ENCODE results near the gene ST6GALNAC3. TPM values are rescaled to one million over a fixed set of nuclear protein-coding genes. Genes with fewer than 3 reads are reported as not detected.
A peak's percentile ranks its signal among the peaks of the same experiment; 100 is the strongest.

Gene ST6GALNAC3
- total RNA-seq, 1 donor from 2014 or later: 22.0 TPM

DNA sequence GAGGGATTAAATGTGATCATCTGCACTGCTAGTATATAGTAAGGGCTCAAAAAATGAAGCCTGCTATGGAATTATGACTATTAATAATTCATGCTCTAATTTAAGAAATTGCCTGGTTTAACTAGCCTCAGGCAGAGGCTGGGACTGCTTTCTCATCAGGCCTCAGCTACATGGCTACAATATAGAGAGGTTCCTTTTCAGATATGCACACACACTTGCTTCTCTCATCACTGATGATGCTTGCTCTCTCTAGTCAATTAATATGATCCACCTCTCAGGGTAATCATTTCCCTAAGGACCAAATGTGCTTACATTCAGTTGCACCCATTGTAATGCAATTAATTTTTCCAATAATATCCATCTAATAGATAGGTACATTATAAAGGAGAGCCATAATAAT, 467.8 kb downstream of the ST6GALNAC3 start:
- Mint-ChIP-seq H3K27ac (ENCODE audit: unreplicated experiment) (no peak overlapping the region), H3K4me1 (peaks cover 23% of the 10 kb centered on the region), H3K27me3 (ENCODE audit: low read depth) (no peaks in the 10 kb centered on the region), H3K9me3 (peaks cover 4% of the 10 kb centered on the region), H3K36me3 (ENCODE audit: low read depth) (peaks cover 5% of the 10 kb centered on the region), H3K4me3 (no peak overlapping the region)
- no peak for DNase-seq (ENCODE audit: low read depth, low spot score)
- TF ChIP-seq, protein P1, sequence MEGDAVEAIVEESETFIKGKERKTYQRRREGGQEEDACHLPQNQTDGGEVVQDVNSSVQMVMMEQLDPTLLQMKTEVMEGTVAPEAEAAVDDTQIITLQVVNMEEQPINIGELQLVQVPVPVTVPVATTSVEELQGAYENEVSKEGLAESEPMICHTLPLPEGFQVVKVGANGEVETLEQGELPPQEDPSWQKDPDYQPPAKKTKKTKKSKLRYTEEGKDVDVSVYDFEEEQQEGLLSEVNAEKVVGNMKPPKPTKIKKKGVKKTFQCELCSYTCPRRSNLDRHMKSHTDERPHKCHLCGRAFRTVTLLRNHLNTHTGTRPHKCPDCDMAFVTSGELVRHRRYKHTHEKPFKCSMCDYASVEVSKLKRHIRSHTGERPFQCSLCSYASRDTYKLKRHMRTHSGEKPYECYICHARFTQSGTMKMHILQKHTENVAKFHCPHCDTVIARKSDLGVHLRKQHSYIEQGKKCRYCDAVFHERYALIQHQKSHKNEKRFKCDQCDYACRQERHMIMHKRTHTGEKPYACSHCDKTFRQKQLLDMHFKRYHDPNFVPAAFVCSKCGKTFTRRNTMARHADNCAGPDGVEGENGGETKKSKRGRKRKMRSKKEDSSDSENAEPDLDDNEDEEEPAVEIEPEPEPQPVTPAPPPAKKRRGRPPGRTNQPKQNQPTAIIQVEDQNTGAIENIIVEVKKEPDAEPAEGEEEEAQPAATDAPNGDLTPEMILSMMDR (conservative IDR thresholded peaks at IDR 0.05): no peak

DNA sequence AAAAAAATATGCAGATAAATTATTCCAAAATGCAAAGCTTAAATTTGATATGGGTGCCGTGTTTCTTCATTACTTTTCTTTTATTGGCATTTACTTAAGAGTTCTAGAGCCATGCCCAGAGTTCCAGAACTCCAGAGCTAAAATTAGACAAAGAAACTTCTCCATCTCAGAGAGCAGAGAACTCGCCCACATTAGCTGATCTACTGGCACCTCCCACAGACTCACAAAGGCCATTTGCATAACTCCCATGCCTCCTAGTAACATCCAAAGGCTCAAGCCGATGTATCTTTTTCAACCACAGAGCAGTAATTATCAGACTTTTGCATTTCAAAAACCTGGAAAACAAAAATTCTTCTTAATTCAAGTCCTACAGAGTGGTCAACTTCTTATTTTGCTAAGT, 468.9 kb downstream of the ST6GALNAC3 start:
- TF ChIP-seq, protein P1 (conservative IDR thresholded peaks at IDR 0.05): no peak
- H3K36me3 Mint-ChIP-seq (ENCODE audit: low read depth): peaks cover 5% of the 10 kb centered on the region
- H3K27ac Mint-ChIP-seq (ENCODE audit: unreplicated experiment): no peak overlapping the region
- H3K9me3 Mint-ChIP-seq: peaks cover 4% of the 10 kb centered on the region
- H3K27me3 Mint-ChIP-seq (ENCODE audit: low read depth): no peaks in the 10 kb centered on the region
- DNase-seq (ENCODE audit: low read depth, low spot score): no peak
- no peak overlapping the region for H3K4me3 Mint-ChIP-seq
- H3K4me1 Mint-ChIP-seq: peaks cover 29% of the 10 kb centered on the region

DNA sequence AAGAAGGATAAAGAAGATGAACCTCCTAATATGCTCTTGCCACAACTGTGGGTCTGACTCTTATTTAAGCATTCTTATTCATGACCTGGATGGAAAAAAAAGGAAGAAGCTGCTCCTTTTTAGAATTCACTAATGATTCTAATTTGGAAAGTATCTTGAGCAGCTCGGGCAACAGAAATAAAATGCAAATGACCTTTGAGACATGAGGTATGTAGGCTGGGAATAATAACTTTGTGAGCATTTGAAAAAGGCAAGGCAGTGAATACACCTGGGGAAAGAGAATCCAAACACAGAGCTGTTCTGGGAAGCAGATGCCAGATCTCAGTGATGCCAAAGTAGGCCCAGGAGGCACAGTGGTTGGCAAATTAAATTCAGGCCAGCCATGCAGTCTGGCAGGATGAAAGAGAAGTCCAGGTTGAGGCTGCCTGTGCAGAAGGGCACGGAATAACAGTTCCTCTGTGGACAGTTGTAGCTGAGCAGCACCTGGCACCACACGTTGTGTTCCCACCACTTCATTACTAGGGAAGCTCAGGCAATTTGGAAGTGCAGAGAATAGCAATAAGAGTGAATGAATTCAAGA, 471.9 kb downstream of the ST6GALNAC3 start:
- TF ChIP-seq, protein P1 (conservative IDR thresholded peaks at IDR 0.05): no peak
- peaks cover 21% of the 10 kb centered on the region for H3K4me1 Mint-ChIP-seq
- H3K27ac Mint-ChIP-seq (ENCODE audit: unreplicated experiment): peak overlapping the region; percentile 46
- no peaks in the 10 kb centered on the region for H3K27me3 Mint-ChIP-seq (ENCODE audit: low read depth)
- H3K9me3 Mint-ChIP-seq: no peaks in the 10 kb centered on the region
- no peak for DNase-seq (ENCODE audit: low read depth, low spot score)
- H3K4me3 Mint-ChIP-seq: no peak overlapping the region
- H3K36me3 Mint-ChIP-seq (ENCODE audit: low read depth): no peaks in the 10 kb centered on the region

DNA sequence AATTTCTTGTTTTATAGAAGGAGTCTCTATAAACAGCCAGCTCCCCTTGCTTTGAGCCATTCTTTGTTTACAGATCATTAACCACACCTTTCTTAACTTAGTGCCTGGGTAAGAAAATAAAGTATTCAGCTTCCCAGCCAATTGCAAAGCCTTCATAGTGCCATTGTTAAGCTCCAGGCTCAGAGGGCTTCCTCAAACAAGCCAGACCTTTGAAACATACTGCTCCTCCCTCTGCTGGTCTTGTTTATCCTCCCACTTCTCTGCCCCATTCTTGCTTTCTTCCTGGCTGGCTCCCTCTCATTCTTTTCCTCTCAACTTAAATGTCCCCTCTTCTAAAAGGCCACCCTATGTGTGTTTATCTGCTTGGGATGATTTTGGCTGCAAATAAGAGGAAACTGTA, 473.4 kb downstream of the ST6GALNAC3 start:
- no peaks in the 10 kb centered on the region for H3K9me3 Mint-ChIP-seq
- H3K36me3 Mint-ChIP-seq (ENCODE audit: low read depth): no peaks in the 10 kb centered on the region
- H3K4me3 Mint-ChIP-seq: no peak overlapping the region
- peak overlapping the region; percentile 69 for H3K27ac Mint-ChIP-seq (ENCODE audit: unreplicated experiment)
- no peak for DNase-seq (ENCODE audit: low read depth, low spot score)
- TF ChIP-seq, protein P1 (conservative IDR thresholded peaks at IDR 0.05): no peak
- peaks cover 18% of the 10 kb centered on the region for H3K4me1 Mint-ChIP-seq
- no peaks in the 10 kb centered on the region for H3K27me3 Mint-ChIP-seq (ENCODE audit: low read depth)

DNA sequence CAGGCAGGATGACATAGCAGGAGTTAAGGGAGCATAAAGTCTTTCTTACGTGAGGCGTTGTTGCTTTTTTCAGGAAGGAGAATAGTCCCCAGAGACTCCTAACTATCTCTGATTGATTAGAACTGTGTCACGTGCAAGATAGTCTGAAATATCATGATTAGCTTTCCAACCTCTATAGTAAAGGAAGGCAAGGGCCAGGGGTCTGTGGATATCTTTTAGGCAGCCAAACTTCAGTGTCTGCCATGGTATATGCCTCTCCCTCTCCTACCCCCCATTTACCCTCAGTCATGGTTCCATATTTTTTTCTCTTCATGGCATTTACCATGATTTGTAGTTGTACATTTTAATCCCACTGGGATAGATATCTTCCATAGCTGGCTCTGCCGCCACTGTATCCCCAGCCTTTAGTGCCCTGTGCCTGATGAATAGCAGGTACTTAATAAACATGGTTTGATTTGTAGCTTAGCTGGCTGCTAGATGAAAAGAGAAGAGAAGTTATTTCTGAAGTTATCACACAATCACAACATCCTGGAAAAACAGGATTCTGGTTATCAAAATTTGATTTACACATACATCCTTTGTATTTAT, 474.1 kb downstream of the ST6GALNAC3 start:
- Mint-ChIP-seq H3K27me3 (ENCODE audit: low read depth) (no peaks in the 10 kb centered on the region), H3K36me3 (ENCODE audit: low read depth) (no peaks in the 10 kb centered on the region), H3K4me3 (no peak overlapping the region), H3K4me1 (peaks cover 18% of the 10 kb centered on the region), H3K9me3 (no peaks in the 10 kb centered on the region), H3K27ac (ENCODE audit: unreplicated experiment) (no peak overlapping the region)
- TF ChIP-seq, protein P1 (conservative IDR thresholded peaks at IDR 0.05): no peak
- DNase-seq (ENCODE audit: low read depth, low spot score): no peak

Measured in neural crest cell (in vitro differentiated cells).